ENCODE measurements around the gene FLRT2. TPM values are rescaled to one million over a fixed set of nuclear protein-coding genes. Genes with fewer than 3 reads are reported as not detected.

Gene FLRT2
- total and polyA plus RNA-seq, 2 of the 4 experiments (the other 2 are of a cell fraction) = 10.2 to 13.1 TPM

DNA sequence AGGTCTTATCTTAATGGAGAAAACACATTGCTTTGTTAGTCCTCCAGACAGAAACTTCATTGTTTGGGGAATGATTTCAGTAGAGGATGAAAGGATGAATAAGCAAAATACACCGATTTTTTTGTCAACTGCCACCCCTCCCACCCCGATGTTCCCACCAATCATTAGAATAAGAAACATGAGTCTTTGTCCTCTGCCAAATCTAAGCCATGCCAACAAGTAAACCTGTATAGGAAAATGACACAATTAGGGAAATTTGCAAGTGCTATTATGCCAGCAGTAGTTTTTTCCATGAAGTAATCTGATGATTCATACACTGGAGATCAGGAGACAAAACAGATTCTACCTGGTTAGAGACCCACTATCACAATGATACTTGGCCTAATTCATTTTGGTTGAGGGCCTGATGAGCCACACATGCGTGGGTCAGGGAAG lies 35.9 kb downstream of the FLRT2 start:
- Histone ChIP-seq H3K23ac (ENCODE audit: low read depth, low read length) (peak overlapping the region; percentile 57), H3K79me1 (ENCODE audit: low read depth in 1 of 2, low read length in 2 of 2) (0 out of 4 replicates have a peak, but pooled peaks cover 7 to 14% of the 10 kb centered on the region in 2 experiments), H3K36me3 (ENCODE audit: control insufficient read depth, insufficient read depth, low read length) (peaks cover 10% of the 10 kb centered on the region), H2BK20ac (ENCODE audit: low read depth, low read length) (peak overlapping the region; percentile 90), H2AK5ac (ENCODE audit: low read depth, low read length) (peak overlapping the region; percentile 92), H3K27me3 (ENCODE audit: control insufficient read depth, insufficient read depth, low read length) (no peaks in the 10 kb centered on the region), H2BK15ac (ENCODE audit: low read depth, low read length) (peak overlapping the region; percentile 67; the same call in 1 of the 3 replicates), H2AFZ (replicated peaks; ENCODE audit: low read length, poor library complexity) (no peak overlapping the region), H3K4me1 (ENCODE audit: control insufficient read depth, insufficient read depth, low read length) (peaks cover 9% of the 10 kb centered on the region), H3K4me3 (ENCODE audit: insufficient read depth, low read depth, low read length) (no peak overlapping the region), H3K18ac (ENCODE audit: low read depth, low read length) (peak overlapping the region; percentile 93), H3K14ac (replicated peaks; ENCODE audit: low read depth, low read length) (peak overlapping the region; percentile 24; the same call in 1 of the 2 replicates), H3K4me2 (ENCODE audit: low read depth, low read length) (peak overlapping the region; percentile 71; the same call in 1 of the 2 replicates), H2BK120ac (ENCODE audit: low read depth, low read length) (peak overlapping the region; percentile 82), H4K20me1 (ENCODE audit: insufficient read depth, low read length) (no peaks in the 10 kb centered on the region), H3K27ac (ENCODE audit: insufficient read depth, low read length) (peak overlapping the region; percentile 100; the same call in 1 of the 2 replicates), H2BK5ac (ENCODE audit: low read depth, low read length, poor library complexity, severe bottlenecking) (peak overlapping the region; percentile 95), H3K9me1 (ENCODE audit: insufficient read depth, low read length) (peaks cover 12% of the 10 kb centered on the region), H3K4ac (ENCODE audit: low read depth, low read length) (peak overlapping the region; percentile 82), H3K9ac (ENCODE audit: low read depth, low read length) (peak overlapping the region; percentile 80), H3K9me3 (ENCODE audit: control insufficient read depth, insufficient read depth, low read length) (no peaks in the 10 kb centered on the region), H3K56ac (ENCODE audit: extremely low read depth, insufficient read depth, low read length) (peak overlapping the region; percentile 63; the same call in 1 of the 2 replicates), H4K8ac (ENCODE audit: low read depth in 2 of 2, low read length in 2 of 2) (peak overlapping the region in 1 of 2 experiments; percentile 82; a peak in 2 of 4 replicates), H2AK9ac (replicated peaks; ENCODE audit: low read depth, low read length, poor library complexity) (no peak overlapping the region), H4K5ac (ENCODE audit: low read depth, low read length) (peak overlapping the region; percentile 91), H4K91ac (ENCODE audit: insufficient read depth, low read depth, low read length) (peak overlapping the region; percentile 81; the same call in 1 of the 2 replicates)
- dilution Hi-C loops (cut with HindIII; ENCODE audit: low sequenced_read_pairs, unreplicated experiment) = no loop called here
- DNase-seq = peak; percentile 69
- no TSS peak for BruUV-seq (replicated peaks)
- ATAC-seq (ENCODE audit: low read depth) = peak; percentile 11
- ChIA-PET CTCF (interaction anchor here (1.1 to 1.4 kb wide), 2 partner anchors 13 to 18 kb away, joined by 3 read pairs; no protein-coding TSS in a partner anchor), POLR2A (ENCODE audit: unreplicated experiment) (no interaction called here)
- intact Hi-C loops (cut with micrococcal nuclease) = loop anchor here (10.0 kb wide), 1 partner anchor 1229 kb away; no protein-coding TSS in a partner anchor
- TF ChIP-seq FOS (IDR thresholded peaks at IDR 0.05; ENCODE audit: low read depth, low read length) (peak; percentile 57), NFE2L2 (IDR thresholded peaks at IDR 0.05; ENCODE audit: low read depth, low read length) (no peak), CHD1 (IDR thresholded peaks at IDR 0.05; ENCODE audit: low read depth, low read length) (no peak), CEBPB (IDR thresholded peaks at IDR 0.05; ENCODE audit: low read depth, low read length) (0 out of 2 replicates have a peak, but pooled peaks have one; percentile 46), RCOR1 (IDR thresholded peaks at IDR 0.05; ENCODE audit: insufficient replicate concordance, low read length) (no peak), SMC3 (IDR thresholded peaks at IDR 0.05; ENCODE audit: low read depth, low read length) (no peak)
- TF ChIP-seq, protein P1, sequence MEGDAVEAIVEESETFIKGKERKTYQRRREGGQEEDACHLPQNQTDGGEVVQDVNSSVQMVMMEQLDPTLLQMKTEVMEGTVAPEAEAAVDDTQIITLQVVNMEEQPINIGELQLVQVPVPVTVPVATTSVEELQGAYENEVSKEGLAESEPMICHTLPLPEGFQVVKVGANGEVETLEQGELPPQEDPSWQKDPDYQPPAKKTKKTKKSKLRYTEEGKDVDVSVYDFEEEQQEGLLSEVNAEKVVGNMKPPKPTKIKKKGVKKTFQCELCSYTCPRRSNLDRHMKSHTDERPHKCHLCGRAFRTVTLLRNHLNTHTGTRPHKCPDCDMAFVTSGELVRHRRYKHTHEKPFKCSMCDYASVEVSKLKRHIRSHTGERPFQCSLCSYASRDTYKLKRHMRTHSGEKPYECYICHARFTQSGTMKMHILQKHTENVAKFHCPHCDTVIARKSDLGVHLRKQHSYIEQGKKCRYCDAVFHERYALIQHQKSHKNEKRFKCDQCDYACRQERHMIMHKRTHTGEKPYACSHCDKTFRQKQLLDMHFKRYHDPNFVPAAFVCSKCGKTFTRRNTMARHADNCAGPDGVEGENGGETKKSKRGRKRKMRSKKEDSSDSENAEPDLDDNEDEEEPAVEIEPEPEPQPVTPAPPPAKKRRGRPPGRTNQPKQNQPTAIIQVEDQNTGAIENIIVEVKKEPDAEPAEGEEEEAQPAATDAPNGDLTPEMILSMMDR (conservative IDR thresholded peaks at IDR 0.05; ENCODE audit: low read depth, low read length) = no peak
- TF ChIP-seq, protein P2, sequence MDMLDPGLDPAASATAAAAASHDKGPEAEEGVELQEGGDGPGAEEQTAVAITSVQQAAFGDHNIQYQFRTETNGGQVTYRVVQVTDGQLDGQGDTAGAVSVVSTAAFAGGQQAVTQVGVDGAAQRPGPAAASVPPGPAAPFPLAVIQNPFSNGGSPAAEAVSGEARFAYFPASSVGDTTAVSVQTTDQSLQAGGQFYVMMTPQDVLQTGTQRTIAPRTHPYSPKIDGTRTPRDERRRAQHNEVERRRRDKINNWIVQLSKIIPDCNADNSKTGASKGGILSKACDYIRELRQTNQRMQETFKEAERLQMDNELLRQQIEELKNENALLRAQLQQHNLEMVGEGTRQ (IDR thresholded peaks at IDR 0.05; ENCODE audit: low read depth, low read length) = no peak
- in situ Hi-C loops (cut with MboI; ENCODE audit: low sequenced_read_pairs) = no loop called here
- no CpG with 5 or more reads among the region's 3 CpGs for WGBS, 2 experiments (ENCODE audit: extremely low coverage in 2 of 2, insufficient read length in 1 of 2)
